ENCODE results near the gene RAD21L1.

DNA sequence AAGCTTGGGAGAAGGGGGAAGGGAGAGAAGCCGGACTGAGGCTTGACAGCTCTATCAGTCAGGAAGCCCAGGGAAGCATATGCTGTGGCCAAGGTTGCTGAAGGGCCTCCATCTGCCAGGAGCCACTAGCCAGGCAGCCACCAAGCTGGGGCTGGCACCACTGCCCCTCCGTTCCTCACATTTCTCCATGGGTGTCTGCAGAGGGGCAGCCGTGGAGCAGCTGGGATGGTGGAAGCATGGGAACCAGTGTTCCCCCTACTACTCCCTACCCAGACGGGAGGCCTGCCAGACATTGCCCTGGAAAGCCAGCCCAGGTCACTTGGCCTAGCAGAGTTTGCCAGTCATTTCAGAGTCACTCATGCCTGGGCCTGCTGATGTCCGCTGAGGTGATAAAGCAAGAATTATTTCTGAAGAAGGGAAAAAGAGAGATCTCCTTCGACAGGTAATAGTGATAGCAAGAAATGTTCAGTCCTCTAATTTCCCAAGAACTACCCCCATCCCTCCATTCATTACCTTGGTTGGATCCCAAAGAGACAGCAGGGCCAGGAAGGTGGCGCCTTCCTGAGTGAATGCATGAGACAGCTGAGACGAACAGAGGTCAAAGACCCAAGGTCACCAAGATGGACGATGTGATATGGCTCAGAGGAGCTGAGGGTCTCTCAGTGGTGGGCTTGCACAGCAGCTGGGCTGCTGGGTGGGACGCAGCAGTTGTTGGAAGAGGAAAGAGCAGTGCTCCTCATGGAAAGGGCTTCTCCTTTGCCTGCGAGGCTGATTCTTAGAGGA, 62.1 kb downstream of the RAD21L1 start:
- no peak for TF ChIP-seq POLR2A (IDR thresholded peaks at IDR 0.05)
- TF ChIP-seq CTCF (IDR thresholded peaks at IDR 0.05 in 8 of 11, conservative IDR thresholded peaks at IDR 0.05 in 3 of 11), result no peak

Measured in spleen (tissue), 7 donors.